Measurements from ENCODE around the gene PLK3. TPM values are rescaled to one million over a fixed set of nuclear protein-coding genes. Genes with fewer than 3 reads are reported as not detected.
"Not testable (repeated sequence)": the region's sequence is repeated elsewhere in the genome, so short reads cannot be mapped to it uniquely, and the experiment has no call there.

Gene PLK3
- total RNA-seq, 1 experiment from 2014 or later, result 27.7 TPM

GRCh38 chr1:44786841-44787426 lies 13.2 kb upstream of the PLK3 start:
- no peak for DNase-seq (ENCODE audit: low read depth)

- no peak for DNase-seq (ENCODE audit: low read depth)
Measured at GRCh38 chr1:44787506-44787905, 12.7 kb upstream of the PLK3 start.

- DNase-seq (ENCODE audit: low read depth), result no peak
Measured at GRCh38 chr1:44788120-44788860, 11.9 kb upstream of the PLK3 start, which contains the start of gene BEST4. BEST4 (minus strand) TSS chr1:44788170; CDS start chr1:44787705, 465 bp downstream.

GRCh38 chr1:44790968-44791801 lies 9.0 kb upstream of the PLK3 start:
- DNase-seq (ENCODE audit: low read depth), result no peak

- no peak for DNase-seq (ENCODE audit: low read depth)
Measured at GRCh38 chr1:44792736-44793502, 7.3 kb upstream of the PLK3 start.

GRCh38 chr1:44797886-44798285 lies 2.3 kb upstream of the PLK3 start:
- not testable (repeated sequence) for DNase-seq (ENCODE audit: low read depth)

- no peak for DNase-seq (ENCODE audit: low read depth)
Measured at GRCh38 chr1:44798481-44799365, 1.5 kb upstream of the PLK3 start.

GRCh38 chr1:44801491-44802305 lies 1.5 kb downstream of the PLK3 start:
- no peak for DNase-seq (ENCODE audit: low read depth)

- DNase-seq (ENCODE audit: low read depth), result peak; percentile 75
Measured at GRCh38 chr1:44802306-44803061, 2.3 kb downstream of the PLK3 start.

- DNase-seq (ENCODE audit: low read depth), result no peak
Measured at GRCh38 chr1:44803062-44803311, 2.8 kb downstream of the PLK3 start.

- DNase-seq (ENCODE audit: low read depth), result no peak
Measured at GRCh38 chr1:44803312-44804095, 3.3 kb downstream of the PLK3 start.

- no peak for DNase-seq (ENCODE audit: low read depth)
Measured at GRCh38 chr1:44805311-44806024, 5.3 kb downstream of the PLK3 start.

GRCh38 chr1:44806025-44806703 lies 6.0 kb downstream of the PLK3 start:
- DNase-seq (ENCODE audit: low read depth), result no peak

GRCh38 chr1:44806704-44807363 lies 6.7 kb downstream of the PLK3 start, which contains the start of gene DYNLT4:
DYNLT4 (minus strand) TSS chr1:44807351; CDS start chr1:44806668, 683 bp downstream.
- no peak for DNase-seq (ENCODE audit: low read depth)

GRCh38 chr1:44807364-44808062 lies 7.3 kb downstream of the PLK3 start:
- peak; percentile 100 for DNase-seq (ENCODE audit: low read depth)
